GM10248 (cell line): Measurements from ENCODE around the gene ENTPD8.

Source experiments
- CTCF ChIA-PET: fragments of 300-600 bp; sonication (Branson Sonifier 250); formaldehyde crosslinking; extraction: SDS; loops from one replicate; lab custom pipeline; 2021; ENCODE audit warnings: antibody characterized with exemption; lab: Yijun Ruan, JAX
- POLR2A ChIA-PET: fragments of 350-650 bp; sonication (Branson Sonifier 250); formaldehyde crosslinking; extraction: SDS; loops from one replicate; lab custom pipeline; 2020; ENCODE audit warnings: antibody characterized with exemption; lab: Yijun Ruan, JAX
- DNase-seq: peaks from one replicate; pipeline ENCODE4 v3.0.0; 2012; ENCODE audit errors: extremely low spot score
- CTCF ChIP-seq: IDR thresholded peaks from 2 replicates; pipeline ENCODE4 v1.5.1; 2012; ENCODE audit warnings: mild to moderate bottlenecking, low read depth; ENCODE audit errors: extremely low read depth, missing control alignments, control extremely low read depth

The ENTPD8 gene

GRCh38 chr9:137397675-137398423 lies 43.3 kb downstream of the ENTPD8 start:
- POLR2A ChIA-PET: no interaction called here
- TF ChIP-seq CTCF: no peak
- DNase-seq: no peak
- CTCF ChIA-PET: no interaction called here

- ChIA-PET POLR2A (no interaction called here), CTCF (no interaction called here)
- no peak for DNase-seq
- no peak for TF ChIP-seq CTCF
Observed at GRCh38 chr9:137396634-137397367, 44.4 kb downstream of the ENTPD8 start.

- no peak for TF ChIP-seq CTCF
- ChIA-PET CTCF (no interaction called here), POLR2A (no interaction called here)
- DNase-seq: no peak
Observed at GRCh38 chr9:137396227-137396626, 44.9 kb downstream of the ENTPD8 start.

- ChIA-PET POLR2A (no interaction called here), CTCF (no interaction called here)
- TF ChIP-seq CTCF: no peak
- DNase-seq: no peak
Observed at GRCh38 chr9:137395666-137396010, 45.5 kb downstream of the ENTPD8 start.

- ChIA-PET CTCF (no interaction called here), POLR2A (no interaction called here)
- DNase-seq: no peak
- no peak for TF ChIP-seq CTCF
Observed at GRCh38 chr9:137394866-137395665, 46.1 kb downstream of the ENTPD8 start.

GRCh38 chr9:137393176-137394150 lies 47.7 kb downstream of the ENTPD8 start:
- ChIA-PET CTCF (interaction anchor here (1.2 kb wide), 1 partner anchor 19 kb away, joined by 3 read pairs; no protein-coding TSS in a partner anchor), POLR2A (interaction anchor here (0.6 kb wide), 1 partner anchor 85 kb away, joined by 5 read pairs; no protein-coding TSS in a partner anchor)
- TF ChIP-seq CTCF: no peak
- DNase-seq: no peak
